ENCODE measurements around the gene MED14. TPM values are rescaled to one million over a fixed set of nuclear protein-coding genes. Genes with fewer than 3 reads are reported as not detected.

MED14 gene
- total and polyA plus RNA-seq, 11 donors, result 9.8 to 40.9 (median 25.8) TPM

DNA sequence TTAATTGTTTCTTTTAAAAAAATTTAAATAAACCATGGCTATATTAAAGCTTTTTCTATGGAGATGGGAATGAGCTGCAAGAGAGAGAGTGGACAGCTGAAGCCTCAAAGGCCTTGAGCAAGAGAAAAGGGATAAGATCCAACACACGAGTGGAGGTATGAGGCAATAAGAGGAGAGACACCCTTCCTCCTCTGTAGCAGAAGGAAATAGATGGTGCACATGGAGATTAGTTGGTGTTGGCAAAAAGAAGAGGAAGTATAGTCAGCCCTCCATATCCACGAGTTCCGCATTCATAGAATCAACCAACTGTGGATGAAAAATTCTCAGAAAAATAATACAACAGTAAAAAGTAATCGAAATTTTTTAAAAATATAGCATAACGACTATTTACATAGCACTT is 91.2 kb downstream of the MED14 start:
- intact Hi-C loops (cut with DNase I), result loop anchor here in 2 of 10 donors (10.0 kb wide), 2 partner anchors 59 to 91 kb away; partner anchors contain the start of genes ATP6AP2 (in 1 of the 2) and MED14 (in 1 of the 2)
- 50 to 69% (median 59%) methylated on average over 5 of the region's 5 CpGs for WGBS, 4 donors

DNA sequence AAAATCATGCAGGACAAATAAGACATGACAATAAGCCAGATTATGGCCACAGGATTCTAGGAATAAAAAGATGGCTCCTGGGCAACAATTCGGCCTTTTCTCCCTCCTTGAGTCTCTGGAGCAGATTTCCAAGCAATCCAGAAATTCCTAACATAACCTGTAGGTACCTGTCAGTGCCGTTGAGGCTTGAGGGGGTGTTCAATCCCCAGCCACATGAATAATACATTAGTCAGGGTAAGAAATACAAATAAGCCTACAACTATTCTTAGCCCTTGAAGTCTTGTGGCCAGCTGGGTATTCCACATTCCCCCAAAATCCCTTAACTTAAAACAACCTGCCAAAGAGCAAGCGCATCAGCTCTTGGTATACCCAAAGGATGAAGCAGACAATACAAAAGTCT is 97.7 kb downstream of the MED14 start:
- no peak for DNase-seq
- Histone ChIP-seq H3K27ac (no peak overlapping the region), H3K9me3 (no peaks in the 10 kb centered on the region), H3K27me3 (peaks cover 0 to 27% (median 0%) of the 10 kb centered on the region in 9 donors), H3K4me1 (peaks cover 0 to 33% (median 0%) of the 10 kb centered on the region in 12 donors), H3K36me3 (peaks cover 0 to 92% (median 65%) of the 10 kb centered on the region in 9 donors), H3K4me3 (no peak overlapping the region)
- ATAC-seq, result no peak
- TF ChIP-seq, protein P1, sequence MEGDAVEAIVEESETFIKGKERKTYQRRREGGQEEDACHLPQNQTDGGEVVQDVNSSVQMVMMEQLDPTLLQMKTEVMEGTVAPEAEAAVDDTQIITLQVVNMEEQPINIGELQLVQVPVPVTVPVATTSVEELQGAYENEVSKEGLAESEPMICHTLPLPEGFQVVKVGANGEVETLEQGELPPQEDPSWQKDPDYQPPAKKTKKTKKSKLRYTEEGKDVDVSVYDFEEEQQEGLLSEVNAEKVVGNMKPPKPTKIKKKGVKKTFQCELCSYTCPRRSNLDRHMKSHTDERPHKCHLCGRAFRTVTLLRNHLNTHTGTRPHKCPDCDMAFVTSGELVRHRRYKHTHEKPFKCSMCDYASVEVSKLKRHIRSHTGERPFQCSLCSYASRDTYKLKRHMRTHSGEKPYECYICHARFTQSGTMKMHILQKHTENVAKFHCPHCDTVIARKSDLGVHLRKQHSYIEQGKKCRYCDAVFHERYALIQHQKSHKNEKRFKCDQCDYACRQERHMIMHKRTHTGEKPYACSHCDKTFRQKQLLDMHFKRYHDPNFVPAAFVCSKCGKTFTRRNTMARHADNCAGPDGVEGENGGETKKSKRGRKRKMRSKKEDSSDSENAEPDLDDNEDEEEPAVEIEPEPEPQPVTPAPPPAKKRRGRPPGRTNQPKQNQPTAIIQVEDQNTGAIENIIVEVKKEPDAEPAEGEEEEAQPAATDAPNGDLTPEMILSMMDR (IDR thresholded peaks at IDR 0.05), result no peak
- no peak for TF ChIP-seq POLR2A (IDR thresholded peaks at IDR 0.05)
- intact Hi-C loops (cut with DNase I), result loop anchor here in 1 of 10 donors (10.0 kb wide), 1 partner anchor 83 kb away; no protein-coding TSS in a partner anchor
- 81 to 93% (median 89%) methylated on average over 3 of the region's 3 CpGs for WGBS, 4 donors

More for the DNA sequence above, 91.2 kb downstream of the MED14 start:
- Histone ChIP-seq H3K27ac (peak overlapping the region in 11 of 12 donors; percentile 64 to 87 (median 77)), H3K36me3 (peaks cover 0 to 33% (median 3%) of the 10 kb centered on the region in 9 donors), H3K4me1 (peaks cover 0 to 70% (median 18%) of the 10 kb centered on the region in 12 donors), H3K4me3 (peak overlapping the region in 9 of 12 donors; percentile 35 to 57 (median 44)), H3K27me3 (peaks cover 0 to 15% (median 0%) of the 10 kb centered on the region in 9 donors), H3K9me3 (no peaks in the 10 kb centered on the region)
- ATAC-seq (peak in 3 of 4 donors; percentile 5 to 22 (median 10)), DNase-seq (no peak)
- TF ChIP-seq POLR2A (IDR thresholded peaks at IDR 0.05), result no peak
- TF ChIP-seq, protein P1 (IDR thresholded peaks at IDR 0.05), result no peak

DNA sequence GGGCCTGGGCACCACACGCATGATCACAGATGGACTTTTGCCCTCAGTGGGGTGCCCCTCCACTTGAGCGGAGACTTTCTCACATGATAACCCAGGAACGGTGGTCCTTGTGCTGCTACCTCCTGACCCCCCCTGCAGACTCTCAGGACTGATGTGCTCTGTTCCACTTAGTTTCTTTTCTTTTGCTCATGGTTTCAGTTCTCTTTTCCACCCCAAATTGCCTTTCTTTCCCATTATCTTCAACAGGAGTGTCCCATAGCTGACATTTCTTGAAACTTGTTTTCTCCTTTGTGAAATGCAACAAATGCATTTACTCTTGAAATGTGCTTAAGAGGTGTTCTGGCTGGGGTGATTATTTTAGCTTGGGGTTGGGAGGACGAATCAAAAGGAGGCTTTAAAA is 103.1 kb downstream of the MED14 start:
- Histone ChIP-seq H3K4me1 (peaks cover 0 to 5% (median 0%) of the 10 kb centered on the region in 12 donors), H3K9me3 (no peaks in the 10 kb centered on the region), H3K27ac (no peak overlapping the region), H3K27me3 (peaks cover 0 to 13% (median 0%) of the 10 kb centered on the region in 9 donors), H3K36me3 (peaks cover 0 to 100% (median 89%) of the 10 kb centered on the region in 9 donors), H3K4me3 (no peak overlapping the region)
- WGBS, 4 donors, result 85 to 92% (median 90%) methylated on average over 3 to 4 of the region's 4 CpGs
- intact Hi-C loops (cut with DNase I), result loop anchor here in 1 of 10 donors (10.0 kb wide), 1 partner anchor 77 kb away; no protein-coding TSS in a partner anchor
- no peak for ATAC-seq
- no peak for TF ChIP-seq POLR2A (IDR thresholded peaks at IDR 0.05)
- TF ChIP-seq, protein P1 (IDR thresholded peaks at IDR 0.05), result no peak
- no peak for DNase-seq

DNA sequence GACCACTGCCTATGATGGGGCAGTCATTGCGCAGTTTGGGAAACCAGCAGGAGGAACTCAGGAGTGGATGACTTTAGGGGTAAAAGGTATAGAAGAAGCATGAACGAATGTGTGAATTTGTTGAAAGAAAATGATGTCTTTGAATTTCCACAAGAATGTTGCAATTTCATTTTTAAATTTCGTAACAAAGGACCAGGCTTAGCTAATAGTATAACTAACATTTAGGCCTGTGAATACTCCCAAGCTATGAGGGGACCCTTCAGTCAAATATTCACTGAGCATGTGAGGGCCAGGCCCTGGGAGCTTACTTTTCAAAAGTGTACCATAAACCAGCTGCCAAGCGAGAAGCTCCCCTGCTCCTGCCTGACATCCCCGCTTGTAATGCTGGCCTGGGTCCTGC is 106.8 kb downstream of the MED14 start:
- 91 to 100% (median 96%) methylated on average over 5 of the region's 5 CpGs for WGBS, 4 donors
- Histone ChIP-seq H3K4me1 (no peaks in the 10 kb centered on the region), H3K4me3 (no peak overlapping the region), H3K36me3 (peaks cover 0 to 78% (median 53%) of the 10 kb centered on the region in 9 donors), H3K9me3 (peaks cover 0 to 4% (median 0%) of the 10 kb centered on the region in 12 donors), H3K27me3 (peaks cover 0 to 5% (median 0%) of the 10 kb centered on the region in 9 donors), H3K27ac (no peak overlapping the region)
- intact Hi-C loops (cut with DNase I), result no loop called here
- ATAC-seq (no peak), DNase-seq (no peak)
- TF ChIP-seq POLR2A (IDR thresholded peaks at IDR 0.05), result no peak
- TF ChIP-seq, protein P1 (IDR thresholded peaks at IDR 0.05), result no peak
